Measurements from ENCODE around the gene DRC3. TPM values are rescaled to one million over a fixed set of nuclear protein-coding genes. Genes with fewer than 3 reads are reported as not detected.

DRC3 gene
- total and polyA plus RNA-seq, 2 donors (not counting 1 experiment from before 2014, with no cell fraction given), result 0.17 TPM; not detected in 1

- no peak overlapping the region for H3K4me3 Mint-ChIP-seq
- WGBS (ENCODE audit: insufficient coverage), result 87% methylated on average over 3 of the region's 3 CpGs
- no peaks in the 10 kb centered on the region for H3K4me1 ChIP-seq (ENCODE audit: control insufficient read depth in 2 of 2, insufficient read depth in 2 of 2, low read length in 2 of 2)
- no peaks in the 10 kb centered on the region for H3K4me1 Mint-ChIP-seq
- H3K27me3 ChIP-seq (replicated peaks in 1 of 4; ENCODE audit: control extremely low read depth in 1 of 4, control insufficient read depth in 3 of 4, insufficient read depth in 4 of 4, low read length in 3 of 4), result no peaks in the 10 kb centered on the region
- no peak overlapping the region for H3K27ac ChIP-seq (ENCODE audit: low read length in 2 of 2)
- H3K4me3 ChIP-seq (ENCODE audit: control extremely low read depth in 1 of 5, extremely low read depth in 1 of 5, insufficient read depth in 1 of 5, low read depth in 2 of 5, low read length in 4 of 5), result no peak overlapping the region
- TF ChIP-seq, protein P1, sequence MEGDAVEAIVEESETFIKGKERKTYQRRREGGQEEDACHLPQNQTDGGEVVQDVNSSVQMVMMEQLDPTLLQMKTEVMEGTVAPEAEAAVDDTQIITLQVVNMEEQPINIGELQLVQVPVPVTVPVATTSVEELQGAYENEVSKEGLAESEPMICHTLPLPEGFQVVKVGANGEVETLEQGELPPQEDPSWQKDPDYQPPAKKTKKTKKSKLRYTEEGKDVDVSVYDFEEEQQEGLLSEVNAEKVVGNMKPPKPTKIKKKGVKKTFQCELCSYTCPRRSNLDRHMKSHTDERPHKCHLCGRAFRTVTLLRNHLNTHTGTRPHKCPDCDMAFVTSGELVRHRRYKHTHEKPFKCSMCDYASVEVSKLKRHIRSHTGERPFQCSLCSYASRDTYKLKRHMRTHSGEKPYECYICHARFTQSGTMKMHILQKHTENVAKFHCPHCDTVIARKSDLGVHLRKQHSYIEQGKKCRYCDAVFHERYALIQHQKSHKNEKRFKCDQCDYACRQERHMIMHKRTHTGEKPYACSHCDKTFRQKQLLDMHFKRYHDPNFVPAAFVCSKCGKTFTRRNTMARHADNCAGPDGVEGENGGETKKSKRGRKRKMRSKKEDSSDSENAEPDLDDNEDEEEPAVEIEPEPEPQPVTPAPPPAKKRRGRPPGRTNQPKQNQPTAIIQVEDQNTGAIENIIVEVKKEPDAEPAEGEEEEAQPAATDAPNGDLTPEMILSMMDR (IDR thresholded peaks at IDR 0.05), result no peak
- no peak for TF ChIP-seq EZH2 (IDR thresholded peaks at IDR 0.05; ENCODE audit: borderline replicate concordance, insufficient read depth, low read depth, low read length, poor library complexity, severe bottlenecking)
- H3K9me3 Mint-ChIP-seq (ENCODE audit: insufficient read depth), result no peaks in the 10 kb centered on the region
- H3K36me3 ChIP-seq (replicated peaks in 1 of 2; ENCODE audit: control extremely low read depth in 1 of 2, control insufficient read depth in 1 of 2, extremely low read depth in 1 of 2, insufficient read depth in 2 of 2, low read length in 1 of 2), result peaks cover 4 to 47% of the 10 kb centered on the region in 2 experiments
- DNase-seq (no peak), ATAC-seq (ENCODE audit: low read depth) (no peak)
- no peak overlapping the region for H2AFZ ChIP-seq (ENCODE audit: insufficient read depth, low read depth, low read length, poor library complexity, severe bottlenecking)
- H3K79me2 ChIP-seq (ENCODE audit: control insufficient read depth, insufficient read depth, low read length), result no peaks in the 10 kb centered on the region
- no peaks in the 10 kb centered on the region for H3K27me3 Mint-ChIP-seq
- H3K9me3 ChIP-seq (ENCODE audit: control extremely low read depth in 1 of 3, control insufficient read depth in 2 of 3, insufficient read depth in 1 of 3, low read length in 2 of 3), result no peaks in the 10 kb centered on the region
- H3K4me2 ChIP-seq (replicated peaks; ENCODE audit: low read depth, low read length, poor library complexity, severe bottlenecking), result no peak overlapping the region
- CTCF ChIA-PET, result no interaction called here
- H3K27ac Mint-ChIP-seq, result no peak overlapping the region
- no peaks in the 10 kb centered on the region for H4K20me1 ChIP-seq (ENCODE audit: control insufficient read depth, insufficient read depth, low read length, poor library complexity, severe bottlenecking)
- H3K9ac ChIP-seq (ENCODE audit: low read length), result no peak overlapping the region
- POLR2A ChIA-PET, result no interaction called here
- intact Hi-C loops (cut with micrococcal nuclease), result no loop called here
These were observed 83.6 kb downstream of the DRC3 start for GRCh38 chr17:18056214-18056613.

- no peaks in the 10 kb centered on the region for H3K9me3 Mint-ChIP-seq (ENCODE audit: insufficient read depth)
- DNase-seq, result no peak
- no peak for TF ChIP-seq EZH2 (IDR thresholded peaks at IDR 0.05; ENCODE audit: borderline replicate concordance, insufficient read depth, low read depth, low read length, poor library complexity, severe bottlenecking)
- TF ChIP-seq, protein P1 (IDR thresholded peaks at IDR 0.05), result no peak
- Histone ChIP-seq H3K27ac (ENCODE audit: low read length in 2 of 2) (no peak overlapping the region), H2AFZ (ENCODE audit: insufficient read depth, low read depth, low read length, poor library complexity, severe bottlenecking) (no peak overlapping the region), H3K27me3 (replicated peaks in 1 of 4; ENCODE audit: control extremely low read depth in 1 of 4, control insufficient read depth in 3 of 4, insufficient read depth in 4 of 4, low read length in 3 of 4) (no peaks in the 10 kb centered on the region), H3K79me2 (ENCODE audit: control insufficient read depth, insufficient read depth, low read length) (no peaks in the 10 kb centered on the region), H3K9me3 (ENCODE audit: control extremely low read depth in 1 of 3, control insufficient read depth in 2 of 3, insufficient read depth in 1 of 3, low read length in 2 of 3) (no peaks in the 10 kb centered on the region), H3K36me3 (replicated peaks in 1 of 2; ENCODE audit: control extremely low read depth in 1 of 2, control insufficient read depth in 1 of 2, extremely low read depth in 1 of 2, insufficient read depth in 2 of 2, low read length in 1 of 2) (peaks cover 7 to 56% of the 10 kb centered on the region in 2 experiments), H3K9ac (ENCODE audit: low read length) (no peak overlapping the region), H4K20me1 (ENCODE audit: control insufficient read depth, insufficient read depth, low read length, poor library complexity, severe bottlenecking) (no peaks in the 10 kb centered on the region), H3K4me2 (replicated peaks; ENCODE audit: low read depth, low read length, poor library complexity, severe bottlenecking) (no peak overlapping the region), H3K4me3 (ENCODE audit: control extremely low read depth in 1 of 5, extremely low read depth in 1 of 5, insufficient read depth in 1 of 5, low read depth in 2 of 5, low read length in 4 of 5) (no peak overlapping the region), H3K4me1 (ENCODE audit: control insufficient read depth in 2 of 2, insufficient read depth in 2 of 2, low read length in 2 of 2) (no peaks in the 10 kb centered on the region)
- H3K4me1 Mint-ChIP-seq, result no peaks in the 10 kb centered on the region
- ChIA-PET CTCF (no interaction called here), POLR2A (no interaction called here)
- H3K27ac Mint-ChIP-seq, result no peak overlapping the region
- ATAC-seq (ENCODE audit: low read depth), result no peak
- intact Hi-C loops (cut with micrococcal nuclease), result no loop called here
- 52% methylated on average over 3 of the region's 5 CpGs for WGBS (ENCODE audit: insufficient coverage)
- no peaks in the 10 kb centered on the region for H3K27me3 Mint-ChIP-seq
- no peak overlapping the region for H3K4me3 Mint-ChIP-seq
These were observed 86.6 kb downstream of the DRC3 start for GRCh38 chr17:18059283-18059682.

Data from B cell (primary cell).